ENCODE results near the gene CD28.

CD28 gene

GRCh38 chr2:203737360-203737759, 30.9 kb downstream of the CD28 start:
- Mint-ChIP-seq H3K4me1 (peaks cover 37% of the 10 kb centered on the region), H3K27me3 (ENCODE audit: low read depth) (no peaks in the 10 kb centered on the region), H3K9me3 (no peaks in the 10 kb centered on the region), H3K4me3 (no peak overlapping the region), H3K27ac (no peak overlapping the region), H3K36me3 (ENCODE audit: low read depth) (no peaks in the 10 kb centered on the region)
- TF ChIP-seq CTCF (IDR thresholded peaks at IDR 0.05; ENCODE audit: unreplicated experiment in 3 of 3) = no peak

DNA sequence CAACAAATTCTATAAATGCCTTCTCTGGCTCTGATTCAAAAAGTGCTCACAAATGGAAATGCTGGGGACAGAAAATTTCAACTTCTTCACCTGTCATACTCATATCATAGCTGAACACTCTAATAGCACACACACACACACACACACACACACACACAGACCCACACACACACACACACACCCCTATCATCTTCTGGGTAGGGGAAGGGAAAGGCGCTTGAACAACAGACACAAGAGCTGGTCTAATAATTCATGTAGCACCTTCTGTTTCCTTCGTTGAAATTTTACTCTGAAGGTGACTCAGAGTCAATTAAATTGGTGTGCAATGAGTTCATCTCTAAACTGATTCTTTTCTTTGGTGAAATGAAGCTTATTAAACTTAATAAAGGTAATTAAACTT, 32.9 kb downstream of the CD28 start:
- no peak for TF ChIP-seq CTCF (IDR thresholded peaks at IDR 0.05; ENCODE audit: unreplicated experiment in 3 of 3)
- no peaks in the 10 kb centered on the region for H3K36me3 Mint-ChIP-seq (ENCODE audit: low read depth)
- H3K4me1 Mint-ChIP-seq = peaks cover 28% of the 10 kb centered on the region
- H3K4me3 Mint-ChIP-seq = no peak overlapping the region
- no peak overlapping the region for H3K27ac Mint-ChIP-seq
- H3K9me3 Mint-ChIP-seq = no peaks in the 10 kb centered on the region
- H3K27me3 Mint-ChIP-seq (ENCODE audit: low read depth) = peaks cover 5% of the 10 kb centered on the region

DNA sequence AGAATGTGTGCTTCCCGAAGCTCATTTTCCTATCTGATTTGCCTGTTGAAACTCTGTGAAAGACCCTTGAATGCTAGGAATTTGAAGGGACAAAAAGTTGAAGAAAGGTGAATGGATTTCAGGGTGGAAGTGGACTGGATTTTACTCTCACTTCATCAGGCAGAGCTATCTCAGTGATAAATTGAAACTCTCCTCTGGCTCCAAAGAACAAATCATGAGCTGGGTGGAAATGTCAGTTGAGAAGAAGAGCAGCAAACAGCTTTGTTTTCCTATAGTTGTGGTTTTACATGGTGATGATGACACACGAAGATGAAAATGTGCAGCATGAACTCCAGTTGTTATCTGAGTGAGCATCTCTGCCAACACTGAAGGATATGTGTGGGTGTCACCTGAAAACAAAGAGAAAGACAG, 34.4 kb downstream of the CD28 start:
- Mint-ChIP-seq H3K27ac (no peak overlapping the region), H3K27me3 (ENCODE audit: low read depth) (peaks cover 5% of the 10 kb centered on the region), H3K9me3 (peaks cover 2% of the 10 kb centered on the region), H3K4me1 (peaks cover 28% of the 10 kb centered on the region), H3K4me3 (no peak overlapping the region), H3K36me3 (ENCODE audit: low read depth) (no peaks in the 10 kb centered on the region)
- TF ChIP-seq CTCF (IDR thresholded peaks at IDR 0.05; ENCODE audit: unreplicated experiment in 3 of 3) = no peak

DNA sequence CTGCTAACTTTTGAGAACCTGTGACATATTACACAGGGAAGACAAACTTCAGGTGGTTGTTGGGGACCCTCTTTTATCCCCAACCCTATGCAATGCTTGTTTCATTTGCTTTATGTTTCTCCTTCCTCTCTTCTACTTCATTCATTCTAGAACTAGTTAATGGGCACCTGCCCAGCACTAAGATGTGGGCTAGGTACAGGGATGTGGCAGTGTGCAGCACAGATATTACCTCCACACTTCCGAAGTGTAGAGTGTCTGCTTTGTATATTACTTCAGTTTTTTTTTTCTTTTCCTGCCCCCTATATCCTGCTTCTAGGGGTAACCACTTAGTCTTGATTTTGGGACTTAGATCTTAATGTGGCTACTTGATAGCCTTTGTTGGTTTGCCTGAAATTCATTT, 35.1 kb downstream of the CD28 start:
- Mint-ChIP-seq H3K4me1 (peaks cover 28% of the 10 kb centered on the region), H3K4me3 (no peak overlapping the region), H3K27ac (no peak overlapping the region), H3K36me3 (ENCODE audit: low read depth) (no peaks in the 10 kb centered on the region), H3K27me3 (ENCODE audit: low read depth) (peaks cover 5% of the 10 kb centered on the region), H3K9me3 (peaks cover 2% of the 10 kb centered on the region)
- no peak for TF ChIP-seq CTCF (IDR thresholded peaks at IDR 0.05; ENCODE audit: unreplicated experiment in 3 of 3)

DNA sequence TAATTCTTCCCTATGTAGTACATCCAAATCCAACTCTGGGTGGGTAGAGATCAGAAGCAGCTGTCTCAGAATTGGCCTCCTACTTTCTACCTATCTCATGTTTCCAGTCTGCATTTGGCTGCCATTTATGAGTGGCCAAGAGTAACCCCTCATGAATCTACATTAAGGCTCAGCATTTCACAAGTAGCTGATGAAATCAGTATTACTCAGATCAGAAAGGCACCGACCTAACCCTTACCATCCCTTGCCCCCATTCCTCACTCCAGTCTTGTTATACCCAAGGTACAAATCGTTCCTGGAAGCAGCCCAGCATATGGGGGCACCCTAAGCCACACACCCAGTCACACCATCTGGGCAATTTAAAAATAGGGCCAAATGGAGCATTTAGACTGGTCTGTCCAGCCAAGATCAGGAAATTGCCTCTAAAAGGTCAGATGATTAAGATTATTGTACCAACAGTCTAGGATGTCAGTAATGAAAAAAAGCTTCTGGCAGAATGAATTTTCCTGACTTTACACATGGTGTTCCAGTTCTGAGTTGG, 37.1 kb downstream of the CD28 start:
- H3K4me1 Mint-ChIP-seq = peaks cover 33% of the 10 kb centered on the region
- peaks cover 5% of the 10 kb centered on the region for H3K27me3 Mint-ChIP-seq (ENCODE audit: low read depth)
- peaks cover 2% of the 10 kb centered on the region for H3K9me3 Mint-ChIP-seq

More for the DNA sequence above, 37.1 kb downstream of the CD28 start:
- H3K36me3 Mint-ChIP-seq (ENCODE audit: low read depth) = no peaks in the 10 kb centered on the region
- no peak overlapping the region for H3K4me3 Mint-ChIP-seq
- peak overlapping the region in 1 of 3 experiments; percentile 43 for H3K27ac Mint-ChIP-seq
- no peak for TF ChIP-seq CTCF (IDR thresholded peaks at IDR 0.05; ENCODE audit: unreplicated experiment in 3 of 3)

Data from nephron (organoid).